Choroid plexus epithelial cell (primary cell): ENCODE results near the gene HIPK3.

ENCODE experiments used
- DNase-seq: peaks from one replicate; pipeline ENCODE4 v3.0.0-alpha.2; 2010; ENCODE audit warnings: low read depth
- H3K4me3 ChIP-seq: 2 replicates; pipeline ENCODE4 v1.5.1; 2011; ENCODE audit warnings: low read depth, mild to moderate bottlenecking, control low read depth, low read length, moderate library complexity
- TF ChIP-seq, protein P1 (sequence below): conservative IDR thresholded peaks from 2 replicates; pipeline ENCODE4 v1.5.1; 2011; ENCODE audit warnings: low read depth, mild to moderate bottlenecking, control low read depth, inconsistent platforms, low read length, moderate library complexity

Gene HIPK3

DNA sequence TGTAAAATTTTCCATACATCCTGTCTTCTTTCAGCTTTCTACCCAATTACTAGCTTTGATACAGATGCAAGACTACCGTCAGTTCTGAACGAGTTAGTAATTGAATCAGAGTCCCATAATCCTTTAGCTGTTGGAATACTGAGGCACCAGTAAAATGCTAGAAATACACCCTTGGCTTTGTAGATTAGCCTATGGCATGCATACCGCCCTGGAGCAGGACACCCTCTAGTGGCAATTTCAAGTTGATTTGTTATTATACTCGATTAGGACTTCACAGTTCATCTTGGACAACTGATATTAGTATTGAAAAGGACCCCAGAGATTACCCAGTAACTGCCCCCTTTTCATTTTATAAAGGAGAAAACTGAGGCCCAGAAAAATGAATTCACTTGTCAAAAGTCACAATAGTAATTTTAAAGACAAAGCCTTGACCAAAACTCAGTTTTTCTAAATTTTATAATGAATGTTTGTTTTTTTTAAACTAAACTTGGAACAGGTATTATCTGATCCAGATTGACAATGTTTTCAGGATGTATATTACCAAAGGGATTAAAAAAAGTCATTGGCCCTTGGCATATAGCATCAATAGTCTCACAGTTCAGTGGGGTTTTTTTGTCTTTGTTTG lies 72.6 kb downstream of the HIPK3 start:
- H3K4me3 ChIP-seq, result no peak overlapping the region
- peak; percentile 86 for DNase-seq
- TF ChIP-seq, protein P1, sequence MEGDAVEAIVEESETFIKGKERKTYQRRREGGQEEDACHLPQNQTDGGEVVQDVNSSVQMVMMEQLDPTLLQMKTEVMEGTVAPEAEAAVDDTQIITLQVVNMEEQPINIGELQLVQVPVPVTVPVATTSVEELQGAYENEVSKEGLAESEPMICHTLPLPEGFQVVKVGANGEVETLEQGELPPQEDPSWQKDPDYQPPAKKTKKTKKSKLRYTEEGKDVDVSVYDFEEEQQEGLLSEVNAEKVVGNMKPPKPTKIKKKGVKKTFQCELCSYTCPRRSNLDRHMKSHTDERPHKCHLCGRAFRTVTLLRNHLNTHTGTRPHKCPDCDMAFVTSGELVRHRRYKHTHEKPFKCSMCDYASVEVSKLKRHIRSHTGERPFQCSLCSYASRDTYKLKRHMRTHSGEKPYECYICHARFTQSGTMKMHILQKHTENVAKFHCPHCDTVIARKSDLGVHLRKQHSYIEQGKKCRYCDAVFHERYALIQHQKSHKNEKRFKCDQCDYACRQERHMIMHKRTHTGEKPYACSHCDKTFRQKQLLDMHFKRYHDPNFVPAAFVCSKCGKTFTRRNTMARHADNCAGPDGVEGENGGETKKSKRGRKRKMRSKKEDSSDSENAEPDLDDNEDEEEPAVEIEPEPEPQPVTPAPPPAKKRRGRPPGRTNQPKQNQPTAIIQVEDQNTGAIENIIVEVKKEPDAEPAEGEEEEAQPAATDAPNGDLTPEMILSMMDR, result peak; percentile 84

DNA sequence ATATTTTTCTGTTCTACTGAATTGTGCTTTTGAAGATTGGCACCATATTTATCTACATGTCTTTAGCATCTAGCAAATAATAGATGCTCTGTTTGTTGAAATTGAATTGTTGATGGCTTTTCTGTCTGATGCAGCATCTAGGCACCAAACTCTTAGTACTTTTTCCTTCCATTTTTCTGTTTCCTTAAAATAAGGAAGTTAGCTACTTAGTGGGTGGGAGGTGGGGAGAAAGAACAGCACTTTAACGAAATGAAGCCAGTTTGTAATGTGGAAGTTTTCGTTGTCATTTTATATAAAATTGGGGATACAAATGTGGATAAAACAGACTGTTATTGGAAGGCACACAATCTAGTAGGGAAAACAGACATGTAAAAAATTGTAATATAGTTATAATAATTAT lies 76.6 kb downstream of the HIPK3 start:
- DNase-seq, result no peak
- H3K4me3 ChIP-seq, result no peak overlapping the region
- TF ChIP-seq, protein P1, result no peak

DNA sequence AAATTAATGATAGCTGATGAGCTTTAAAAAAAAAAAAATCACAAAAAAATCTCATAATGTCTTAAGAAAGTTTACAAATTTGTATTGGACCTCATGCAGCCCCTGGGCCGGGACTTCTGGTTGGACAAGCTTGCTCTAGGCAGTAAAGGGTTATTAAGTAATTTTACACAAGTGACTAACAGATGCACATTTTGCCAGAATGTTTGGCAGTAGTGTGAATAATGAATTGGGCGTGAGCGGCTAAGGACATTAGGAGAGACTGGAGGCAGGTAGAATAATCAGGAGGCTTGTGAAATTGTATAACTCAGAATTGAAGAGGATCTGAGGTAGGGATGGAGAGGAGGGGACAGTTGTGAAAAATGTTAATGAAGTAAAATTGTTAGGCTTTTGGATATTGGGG lies 77.4 kb downstream of the HIPK3 start:
- TF ChIP-seq, protein P1, result no peak
- H3K4me3 ChIP-seq, result no peak overlapping the region
- DNase-seq, result no peak

DNA sequence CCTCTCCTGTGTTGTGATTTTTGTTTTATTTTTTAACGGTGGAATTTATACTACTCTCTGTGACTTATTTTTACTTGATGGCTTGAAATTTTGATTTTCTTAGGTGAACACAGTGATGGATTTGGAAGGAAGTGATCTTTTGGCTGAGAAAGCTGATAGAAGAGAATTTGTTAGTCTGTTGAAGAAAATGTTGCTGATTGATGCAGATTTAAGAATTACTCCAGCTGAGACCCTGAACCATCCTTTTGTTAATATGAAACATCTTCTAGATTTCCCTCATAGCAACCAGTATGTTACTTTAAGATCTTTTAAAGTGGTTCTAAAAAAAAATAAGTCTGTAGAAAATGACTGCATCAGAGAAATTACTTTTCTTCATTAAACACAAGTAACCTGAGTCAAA lies 82.1 kb downstream of the HIPK3 start:
- TF ChIP-seq, protein P1, result no peak
- H3K4me3 ChIP-seq, result no peak overlapping the region
- DNase-seq, result no peak

DNA sequence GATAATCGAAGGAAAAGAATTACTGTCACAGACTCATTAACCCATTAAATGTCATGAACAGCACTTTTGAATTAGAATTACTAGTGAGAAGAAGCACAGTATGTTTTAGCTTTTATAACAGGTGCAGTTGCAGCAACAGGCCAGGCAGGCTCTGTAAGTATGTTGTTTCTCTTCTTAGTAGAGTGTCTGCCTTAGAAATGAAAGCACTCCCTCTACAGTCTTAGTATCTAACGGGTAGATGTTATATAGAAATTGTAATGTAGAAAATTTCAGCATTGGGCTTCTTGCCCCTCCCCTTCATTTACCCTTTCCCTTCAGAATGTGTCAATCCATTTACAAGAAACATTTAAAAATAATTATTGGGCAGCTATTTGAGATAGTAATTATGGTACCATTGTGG lies 87.4 kb downstream of the HIPK3 start:
- peak; percentile 50 for DNase-seq
- TF ChIP-seq, protein P1, result peak; percentile 31

DNA sequence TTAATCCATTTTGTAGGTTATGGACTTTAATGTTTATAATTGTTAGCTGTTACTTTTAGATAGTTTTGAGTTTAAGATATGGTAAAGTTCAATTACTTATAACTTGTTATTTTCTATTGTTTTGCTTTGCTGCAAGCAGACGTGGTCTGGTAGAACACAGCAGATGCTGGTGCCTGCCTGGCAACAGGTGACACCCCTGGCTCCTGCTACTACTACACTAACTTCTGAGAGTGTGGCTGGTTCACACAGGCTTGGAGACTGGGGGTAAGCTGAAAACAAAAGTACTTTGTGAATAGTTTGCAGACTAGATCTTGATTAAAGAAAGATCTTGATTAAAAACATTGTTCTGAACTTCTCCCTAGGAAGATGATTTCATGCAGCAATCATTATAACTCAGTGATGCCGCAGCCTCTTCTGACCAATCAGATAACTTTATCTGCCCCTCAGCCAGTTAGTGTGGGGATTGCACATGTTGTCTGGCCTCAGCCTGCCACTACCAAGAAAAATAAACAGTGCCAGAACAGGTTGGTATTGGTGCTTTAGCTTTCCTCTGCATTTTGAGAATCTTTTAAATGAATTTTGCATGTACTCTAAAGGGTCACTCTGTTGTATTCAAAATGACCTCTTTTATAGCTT lies 90.4 kb downstream of the HIPK3 start:
- H3K4me3 ChIP-seq, result no peak overlapping the region
- DNase-seq, result no peak
- TF ChIP-seq, protein P1, result no peak

More for the DNA sequence above, 87.4 kb downstream of the HIPK3 start:
- no peak overlapping the region for H3K4me3 ChIP-seq

DNA sequence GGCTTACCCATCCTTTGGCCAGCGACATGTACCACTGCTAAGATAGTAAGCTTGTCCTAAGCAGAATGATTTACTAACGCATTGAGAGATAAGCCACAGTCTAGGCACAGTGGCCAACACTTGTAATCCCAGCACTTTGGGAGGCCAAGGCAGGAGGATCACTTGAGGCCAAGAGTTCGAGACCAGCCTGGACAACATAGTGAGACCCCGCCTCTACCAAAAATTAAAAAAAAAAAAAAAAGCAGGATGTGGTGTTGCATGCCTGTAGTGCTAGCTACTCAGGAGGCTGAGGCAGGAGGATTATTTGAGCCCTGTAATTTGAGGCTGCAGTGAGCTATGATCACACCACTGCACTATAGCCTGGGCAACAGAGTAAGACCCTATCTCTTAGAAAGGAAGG lies 93.1 kb downstream of the HIPK3 start:
- H3K4me3 ChIP-seq, result no peak overlapping the region
- TF ChIP-seq, protein P1, result no peak

More for the DNA sequence above, 93.1 kb downstream of the HIPK3 start:
- DNase-seq, result no peak
